Activated T-helper 1 cell treated with Interleukin-2 at 50 U/mL for 16 hours (primary cell): ENCODE measurements around the gene FILIP1L.
A peak's percentile ranks its signal among the peaks of the same experiment; 100 is the strongest.
"Not testable (repeated sequence)": the region's sequence is repeated elsewhere in the genome, so short reads cannot be mapped to it uniquely, and the experiment has no call there.

Experiments
- DNase-seq: peaks from one replicate; pipeline ENCODE4 v3.0.0-alpha.2; 2020; ENCODE audit warnings: low read depth

FILIP1L gene

DNA sequence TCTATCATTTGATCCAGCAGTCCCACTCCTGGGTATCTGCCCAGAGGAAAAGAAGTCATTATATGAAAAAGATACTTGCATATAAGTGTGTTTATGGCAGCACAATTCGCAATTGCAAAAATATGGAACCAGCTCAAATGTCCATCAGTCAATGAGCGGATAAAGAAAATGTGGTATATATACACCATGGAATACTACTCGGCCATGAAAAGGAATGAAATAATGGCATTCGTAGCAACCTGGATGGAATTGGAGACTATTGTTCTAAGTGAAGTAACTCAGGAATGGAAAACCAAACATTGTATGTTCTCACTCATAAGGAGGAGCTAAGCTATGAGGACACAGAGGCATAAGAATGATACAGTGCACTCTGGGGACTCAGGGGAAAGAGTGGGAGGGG, 272.4 kb downstream of the FILIP1L start:
- DNase-seq: not testable (repeated sequence)

DNA sequence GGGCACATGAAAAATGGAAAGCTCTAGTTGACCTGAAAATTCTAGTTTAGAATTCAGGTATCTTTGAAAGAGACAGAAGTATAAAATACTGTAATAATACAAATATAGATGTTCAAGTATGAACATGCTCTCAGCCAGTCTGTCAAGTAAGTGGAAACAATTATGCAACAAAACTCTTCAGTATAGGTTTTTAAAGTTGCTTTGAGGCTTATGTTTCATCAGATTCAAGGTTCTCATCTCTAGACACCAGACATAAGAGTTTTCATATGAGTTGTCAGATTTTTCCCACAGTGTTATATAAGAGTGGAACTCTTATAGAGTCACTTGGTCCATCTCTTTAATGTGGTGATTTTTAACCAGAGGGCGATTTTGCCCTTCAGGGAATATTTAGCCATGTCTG, 274.7 kb downstream of the FILIP1L start:
- no peak for DNase-seq

DNA sequence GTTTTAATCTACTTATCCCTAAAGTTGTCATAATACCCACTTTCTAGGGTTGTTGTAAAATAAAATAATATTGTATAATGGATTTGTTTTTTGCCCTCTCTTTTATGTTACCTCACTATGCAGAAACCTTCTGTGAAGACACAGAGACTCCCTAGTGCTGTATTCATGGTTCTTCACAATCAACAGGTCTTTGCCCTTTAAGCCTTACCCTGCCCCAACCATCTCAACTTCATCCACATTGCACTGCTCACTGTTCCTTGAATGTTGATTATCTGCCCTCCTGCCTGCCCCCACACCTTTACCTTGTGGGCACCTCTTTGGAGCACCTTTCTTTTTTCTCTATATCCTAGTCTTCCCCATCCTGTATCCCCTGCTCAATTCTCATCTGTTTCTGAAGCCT, 275.5 kb downstream of the FILIP1L start:
- DNase-seq: no peak

DNA sequence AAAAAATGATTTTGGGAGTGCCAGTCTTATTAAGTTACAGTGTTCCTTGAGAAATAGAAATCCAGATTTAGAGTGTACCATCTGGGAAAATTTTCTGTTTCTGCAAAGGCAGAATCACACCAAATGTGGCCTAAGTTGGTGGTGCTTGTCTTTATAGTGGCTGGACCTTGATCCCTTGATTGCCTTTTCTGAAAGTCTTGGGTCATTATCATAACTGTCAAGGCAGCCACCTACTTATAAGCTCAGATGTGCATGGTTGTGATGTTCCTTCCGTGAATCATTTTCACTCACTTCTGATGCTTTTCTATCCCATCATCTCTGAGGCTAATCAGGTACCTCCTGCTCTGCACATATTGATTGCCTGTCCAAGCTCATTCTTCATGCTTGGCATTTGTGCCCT, 276.6 kb downstream of the FILIP1L start:
- DNase-seq: no peak

DNA sequence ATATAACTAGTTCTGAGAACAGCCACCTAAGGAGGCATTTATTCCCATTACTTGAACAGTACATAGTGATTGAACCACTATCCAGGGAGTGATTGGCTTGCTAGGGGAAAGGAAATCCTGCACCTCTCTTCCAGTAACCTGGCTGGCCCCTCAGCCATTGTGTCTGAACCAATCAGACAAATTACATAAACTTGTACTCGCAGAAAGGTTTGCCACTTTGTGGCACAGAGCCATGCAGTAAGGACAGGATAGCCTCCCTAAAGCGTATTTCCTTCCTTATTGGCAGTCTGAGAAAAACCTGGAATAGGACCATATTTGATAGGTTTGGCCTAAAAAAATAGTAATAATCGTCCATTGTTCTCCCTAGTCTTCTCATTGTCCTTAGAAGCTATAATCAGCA, 277.6 kb downstream of the FILIP1L start:
- DNase-seq: no peak

DNA sequence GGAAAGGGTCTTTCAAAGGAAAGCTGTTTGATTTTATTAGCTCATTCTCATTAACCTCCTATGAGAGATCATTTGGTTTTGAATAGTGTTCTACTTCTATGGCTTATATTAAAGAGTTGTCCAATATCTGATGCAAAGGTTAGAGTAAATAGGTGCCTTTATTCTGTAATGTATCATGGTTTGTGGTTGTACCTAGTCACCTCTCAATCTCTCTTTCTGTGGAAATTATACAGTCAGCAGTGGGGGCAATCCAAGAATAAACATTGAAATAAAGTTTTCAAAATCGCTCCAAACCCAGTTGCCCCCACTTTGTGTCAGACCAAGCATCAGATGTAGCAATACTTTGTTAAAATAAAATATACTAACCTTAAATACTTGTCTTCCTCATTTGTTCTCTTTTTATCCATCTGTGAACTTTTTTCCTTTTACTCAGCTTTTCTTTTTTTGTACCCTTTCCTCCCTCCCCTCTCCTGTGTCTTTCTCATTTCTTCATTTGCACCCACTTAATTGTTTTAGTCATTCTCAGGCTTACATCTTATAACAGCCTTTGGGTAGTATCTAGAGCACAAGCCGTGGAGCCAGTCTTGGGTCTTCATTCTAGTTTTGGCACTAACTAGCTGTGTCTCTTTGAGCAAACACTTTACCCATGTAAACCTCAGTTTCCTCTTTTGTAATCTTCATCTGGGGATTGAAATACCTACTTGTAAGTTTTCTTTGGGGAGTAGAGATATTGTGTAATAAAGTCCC, 279.9 kb downstream of the FILIP1L start:
- DNase-seq: no peak

DNA sequence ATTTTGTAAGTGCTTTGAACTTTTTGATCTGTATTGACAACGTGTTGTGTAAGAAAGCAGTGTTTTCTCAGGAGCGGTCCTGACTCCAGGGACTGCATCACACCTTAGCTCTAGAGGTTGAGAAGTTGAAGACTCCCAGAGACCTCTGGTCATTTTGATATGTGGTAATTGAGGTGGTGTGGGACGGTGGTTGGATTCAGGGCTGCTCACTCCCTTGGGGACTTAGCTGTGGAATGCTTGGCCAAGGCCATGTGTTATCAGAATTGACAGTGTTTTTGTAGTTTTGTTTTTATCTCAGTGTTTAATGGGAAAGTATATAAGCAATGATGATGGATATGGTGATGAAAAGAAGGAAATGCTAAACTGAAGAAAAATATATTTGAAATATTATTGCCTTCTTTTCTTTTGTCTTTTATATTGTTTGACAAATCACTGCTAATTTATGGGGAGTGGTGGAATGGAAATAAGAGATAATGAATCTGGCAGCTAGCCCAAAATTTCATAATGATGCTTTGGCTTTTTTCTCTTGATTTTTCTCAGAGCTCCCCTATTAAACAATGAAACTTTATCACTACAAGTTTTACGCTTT, 280.6 kb downstream of the FILIP1L start:
- no peak for DNase-seq

DNA sequence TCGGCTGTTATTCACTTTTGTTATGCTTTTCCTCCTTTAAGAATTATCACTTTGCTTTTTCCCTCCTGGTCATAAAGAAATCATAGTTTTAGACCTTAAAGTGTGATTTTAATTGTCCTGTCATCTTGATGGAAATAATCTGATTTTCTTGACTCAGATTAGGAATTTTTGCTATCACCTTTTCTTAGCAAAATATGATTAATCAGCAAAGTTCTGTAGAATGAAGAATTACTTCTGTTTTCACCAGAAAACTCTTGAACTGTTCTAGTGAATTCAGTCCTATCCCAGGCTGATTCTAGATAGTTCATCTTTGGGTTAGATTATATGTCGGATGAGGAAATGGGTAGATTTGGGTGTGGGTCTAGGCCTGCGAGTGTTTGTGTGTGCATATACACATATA, 284.5 kb downstream of the FILIP1L start:
- DNase-seq: no peak

DNA sequence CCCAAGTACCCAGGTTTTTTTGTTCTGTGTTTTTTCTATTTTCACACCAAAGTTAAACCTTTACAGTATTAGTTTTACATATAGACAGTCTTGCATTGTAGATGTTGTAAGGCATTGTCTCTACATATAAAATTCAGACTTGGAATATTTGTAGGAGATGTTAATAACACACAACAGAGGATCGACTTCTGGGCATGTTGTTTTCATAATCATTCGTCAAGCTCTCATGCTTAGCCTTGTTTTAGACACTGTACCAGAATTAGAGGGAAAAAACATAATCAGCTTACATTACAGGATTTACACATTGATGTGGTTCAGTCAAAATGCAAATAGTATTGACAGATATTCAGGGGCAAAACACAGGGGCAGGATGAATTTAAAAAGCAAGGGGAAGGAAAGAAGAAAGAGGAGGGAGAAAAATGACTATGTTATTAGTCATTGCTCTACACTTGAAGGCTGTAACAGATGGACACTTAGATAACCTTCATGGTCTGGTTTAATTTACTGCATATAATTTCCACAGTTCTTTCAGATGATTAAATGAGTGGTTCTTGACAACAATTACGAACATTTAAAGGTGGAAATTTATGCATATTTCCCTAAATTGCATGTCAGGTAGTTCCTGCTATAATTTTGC, 289.2 kb downstream of the FILIP1L start:
- no peak for DNase-seq

DNA sequence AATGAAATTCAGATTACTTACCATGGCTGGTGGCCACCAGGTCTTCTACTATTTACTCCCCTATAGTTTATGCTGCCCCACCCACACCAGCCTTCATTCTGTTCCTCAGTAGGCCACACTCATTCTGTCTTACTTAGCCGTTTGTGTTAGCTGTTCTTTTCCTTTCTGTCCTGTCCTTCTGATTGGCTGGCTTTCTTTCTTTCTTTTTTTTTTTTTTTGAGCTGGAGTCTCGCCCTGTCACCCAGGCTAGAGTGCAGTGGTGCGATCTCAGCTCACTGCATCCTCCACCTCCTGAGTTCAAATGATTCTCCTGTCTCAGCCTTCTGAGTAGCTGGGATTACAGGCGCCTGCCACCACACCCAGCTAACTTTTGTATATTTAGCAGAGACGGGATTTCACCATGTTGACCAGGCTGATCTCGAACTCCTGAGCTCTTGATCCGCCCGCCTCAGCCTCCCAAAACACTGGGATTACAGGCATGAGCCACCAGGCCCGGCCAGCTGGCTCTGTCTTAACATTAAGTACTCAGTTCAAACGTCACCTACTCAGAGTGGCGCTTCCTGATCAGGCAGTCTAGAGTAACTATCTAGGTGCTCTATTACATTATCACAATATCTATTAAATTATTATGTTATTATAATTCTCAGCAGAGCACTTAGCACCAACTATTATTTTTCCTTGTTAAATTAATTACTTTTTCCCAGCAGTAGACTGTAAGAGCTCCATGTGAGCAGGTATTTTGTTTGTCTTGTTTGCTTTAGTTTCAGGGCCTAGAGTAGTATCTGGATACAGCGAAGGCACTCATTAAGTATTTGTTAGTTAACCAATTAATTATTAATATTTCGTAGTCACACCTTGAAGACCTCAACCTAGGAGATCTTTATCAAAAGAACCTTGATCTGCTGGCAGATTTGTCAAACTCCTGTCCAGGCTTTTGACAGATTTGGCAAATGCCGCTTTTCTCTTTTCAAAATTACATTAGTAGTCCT, 290.3 kb downstream of the FILIP1L start:
- no peak for DNase-seq

DNA sequence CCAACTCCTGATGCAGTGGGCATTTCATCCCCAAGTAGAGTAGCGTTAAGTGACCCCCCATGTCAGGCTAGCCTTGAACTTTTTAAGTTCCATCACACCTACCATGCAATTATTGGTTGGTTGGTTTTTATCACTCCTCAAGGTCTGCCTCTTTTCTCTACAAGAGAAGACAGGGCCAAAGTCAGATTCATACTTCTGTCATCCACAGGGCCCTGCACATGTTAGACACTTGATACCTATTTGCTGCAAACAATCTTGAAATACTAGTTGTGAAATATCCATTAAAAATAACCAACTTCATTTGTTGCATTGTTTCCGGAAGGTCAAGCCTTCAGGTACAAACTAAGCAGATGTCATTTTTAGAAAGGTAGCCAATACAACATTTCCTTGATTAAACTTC, 295.5 kb downstream of the FILIP1L start:
- DNase-seq: no peak

DNA sequence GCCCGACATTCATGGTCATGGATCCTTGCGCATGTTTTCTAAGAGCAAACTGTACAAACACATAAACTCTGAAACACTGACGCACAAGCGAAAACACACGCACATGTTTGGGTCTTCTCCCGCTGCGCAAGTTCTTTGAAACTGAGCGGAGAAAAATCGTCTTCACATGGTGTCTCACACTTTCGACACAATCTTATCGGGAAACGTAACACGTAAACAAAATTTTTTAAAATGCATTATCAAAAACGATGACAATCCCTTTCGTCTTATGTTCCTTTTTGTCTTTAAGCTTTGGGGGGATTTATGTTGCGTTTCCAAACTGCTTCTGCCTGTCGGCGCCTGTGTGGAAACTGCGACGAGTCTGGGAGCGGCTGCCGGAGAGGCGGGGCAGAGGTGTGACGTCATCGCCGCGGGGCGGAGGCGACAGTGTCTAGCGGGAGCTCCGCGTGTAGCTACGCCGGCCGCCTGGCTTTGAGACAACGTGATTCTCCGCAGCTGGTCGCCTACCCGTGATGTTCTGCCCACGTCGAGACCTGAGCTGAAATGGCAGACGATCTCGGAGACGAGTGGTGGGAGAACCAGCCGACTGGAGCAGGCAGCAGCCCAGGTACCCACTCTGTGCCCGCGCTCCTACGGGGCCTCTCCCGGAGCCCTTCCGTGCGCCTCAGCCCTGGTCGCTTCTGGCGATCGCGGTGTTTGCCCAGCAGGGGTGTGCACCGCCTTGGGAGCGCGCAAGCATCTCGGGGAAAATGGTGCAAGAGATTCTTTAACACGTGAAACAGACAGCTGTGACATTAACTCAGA, 296.7 kb downstream of the FILIP1L start, which contains the start of gene CMSS1:
Gene CMSS1 (plus strand): TSS at position 426 of the 804 bp plus-strand sequence.
- peak; percentile 91 for DNase-seq

DNA sequence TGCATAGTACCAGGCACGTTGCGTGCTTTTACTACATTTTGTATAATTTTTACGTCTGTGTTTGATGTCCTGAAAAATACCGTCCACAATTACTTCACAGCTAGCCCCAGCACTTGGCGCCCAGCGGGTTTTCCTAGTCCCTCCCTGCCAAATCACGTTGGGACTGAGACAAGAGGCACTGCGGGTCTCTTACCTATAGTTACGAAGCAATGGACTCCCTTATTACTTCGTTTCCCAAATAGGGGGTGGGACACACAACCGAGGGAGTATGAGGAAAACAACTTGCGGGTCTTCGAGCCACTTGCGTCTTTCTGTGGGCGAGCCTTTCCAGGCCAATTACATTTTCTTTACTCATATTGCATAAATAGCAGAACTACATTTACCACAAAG, 297.3 kb downstream of the FILIP1L start:
- peak; percentile 3 for DNase-seq

DNA sequence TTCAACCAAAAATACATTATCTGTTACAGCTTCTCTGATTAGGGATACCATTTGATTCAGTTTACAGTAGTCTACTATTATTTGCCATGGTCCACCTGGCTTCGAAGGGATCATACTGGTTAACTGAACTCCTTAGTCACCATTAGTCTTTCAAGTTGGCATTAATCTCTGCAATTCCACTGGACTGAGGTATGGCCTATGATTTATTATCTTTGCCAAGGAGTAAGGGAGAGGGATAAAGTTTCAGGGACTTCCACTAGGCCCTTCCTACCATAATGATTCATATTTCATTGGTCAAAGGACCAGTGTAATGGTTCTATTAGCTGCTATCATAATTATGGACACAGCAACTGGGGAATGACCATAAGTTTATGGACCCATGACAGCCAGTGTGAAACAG, 303.9 kb downstream of the FILIP1L start:
- DNase-seq: no peak

DNA sequence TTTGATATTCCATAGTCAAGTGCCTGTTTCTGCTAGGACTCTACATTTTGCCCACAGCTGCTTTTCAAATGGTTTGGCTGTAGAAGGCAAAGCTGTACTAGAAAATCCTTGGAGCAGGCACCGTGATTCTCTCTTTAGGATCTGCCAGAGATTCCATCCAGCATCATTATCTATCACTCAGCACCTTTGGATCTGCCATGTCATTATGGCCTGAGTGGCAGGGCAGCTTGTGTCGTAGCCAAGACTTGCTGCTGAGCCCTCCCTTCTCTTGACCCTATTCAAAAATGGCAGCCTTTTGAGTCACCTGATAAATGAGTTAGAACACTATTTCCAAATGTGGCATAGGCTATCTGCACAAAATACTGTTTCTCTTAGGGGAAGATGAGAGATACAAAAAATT, 304.7 kb downstream of the FILIP1L start:
- no peak for DNase-seq

DNA sequence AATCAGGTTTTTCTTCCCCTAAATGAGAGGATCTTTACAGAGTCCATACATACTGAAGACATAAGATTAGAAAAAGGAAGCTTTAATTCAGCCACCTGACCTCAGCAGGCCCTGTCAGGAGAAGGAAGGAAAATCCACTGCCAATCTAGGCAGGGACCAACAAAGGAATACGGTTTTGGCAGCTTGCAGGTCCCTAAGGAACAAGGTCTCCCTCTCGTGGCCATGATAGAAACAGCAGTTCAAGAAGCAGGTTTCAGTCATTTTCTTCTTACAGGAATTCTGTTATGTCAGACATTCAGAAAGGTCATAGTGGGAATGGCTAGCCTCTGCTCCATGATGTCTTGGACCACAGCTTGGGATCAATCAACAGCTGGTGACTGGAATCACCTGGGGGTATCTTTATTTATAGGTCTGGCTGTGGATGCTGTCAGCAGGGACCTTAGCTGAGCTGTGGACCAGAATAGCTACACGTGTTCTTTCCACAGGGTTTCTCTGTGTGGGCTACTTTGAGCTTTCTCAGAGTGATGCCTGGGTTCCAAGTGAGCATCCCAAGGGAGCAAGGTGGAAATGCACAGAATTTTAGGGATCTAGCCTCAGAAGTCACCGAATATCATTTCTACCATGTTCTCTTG, 306.0 kb downstream of the FILIP1L start:
- DNase-seq: no peak

DNA sequence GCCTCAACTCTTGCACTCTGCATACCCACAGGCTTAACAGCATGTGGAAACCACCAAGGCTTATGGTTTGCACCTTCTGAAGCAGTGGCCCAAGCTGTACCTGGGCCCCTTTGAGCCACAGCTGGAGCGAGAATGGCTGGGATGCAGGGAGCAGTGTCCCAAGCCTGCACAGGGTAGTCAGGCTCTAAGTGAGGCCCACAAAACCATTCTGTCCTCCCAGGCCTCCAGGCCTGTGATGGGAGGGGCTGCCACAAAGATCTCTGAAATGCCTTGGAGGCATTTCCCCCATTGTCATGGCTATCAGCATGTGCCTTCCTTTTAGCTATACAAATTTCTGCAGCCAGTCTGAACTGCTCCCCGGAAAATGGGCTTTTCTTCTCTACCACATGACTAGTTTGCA, 309.1 kb downstream of the FILIP1L start:
- no peak for DNase-seq

DNA sequence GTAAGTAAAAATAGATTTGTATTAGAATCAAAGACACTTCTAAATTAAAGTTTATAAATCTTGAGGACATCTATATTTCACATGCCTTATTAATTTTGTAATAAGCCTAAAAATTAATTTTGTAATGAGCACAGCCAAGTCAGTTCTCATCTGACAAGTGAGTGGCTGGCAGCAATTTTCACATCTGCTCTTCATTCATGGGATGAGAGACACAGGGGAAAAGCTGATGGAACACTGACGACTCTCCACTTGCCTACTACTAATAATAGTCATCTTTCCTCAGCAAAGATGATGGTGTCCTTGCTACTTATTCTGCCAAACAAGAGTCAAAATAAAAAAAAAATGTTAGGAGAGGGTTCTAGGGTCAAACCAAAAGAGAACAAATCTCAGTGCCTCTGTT, 311.0 kb downstream of the FILIP1L start:
- DNase-seq: no peak

DNA sequence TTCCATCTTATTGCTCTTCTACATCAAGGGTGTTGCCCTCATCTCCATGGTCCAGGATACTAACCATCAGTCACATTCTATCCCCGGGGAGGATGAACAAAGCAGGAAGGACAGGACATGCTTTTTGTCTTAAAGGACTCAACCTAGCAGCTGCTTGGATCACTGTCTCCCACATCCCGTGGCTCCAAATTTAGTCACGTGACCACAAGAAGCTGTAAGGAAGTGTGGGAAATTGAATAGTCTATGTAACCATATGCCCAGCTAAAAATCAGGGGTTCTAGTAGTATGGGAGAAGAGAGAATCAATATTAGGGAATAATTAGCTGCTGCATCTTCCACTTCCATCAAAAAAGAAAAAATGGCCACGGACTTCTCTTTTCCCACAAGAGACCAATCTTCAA, 314.9 kb downstream of the FILIP1L start:
- DNase-seq: no peak

DNA sequence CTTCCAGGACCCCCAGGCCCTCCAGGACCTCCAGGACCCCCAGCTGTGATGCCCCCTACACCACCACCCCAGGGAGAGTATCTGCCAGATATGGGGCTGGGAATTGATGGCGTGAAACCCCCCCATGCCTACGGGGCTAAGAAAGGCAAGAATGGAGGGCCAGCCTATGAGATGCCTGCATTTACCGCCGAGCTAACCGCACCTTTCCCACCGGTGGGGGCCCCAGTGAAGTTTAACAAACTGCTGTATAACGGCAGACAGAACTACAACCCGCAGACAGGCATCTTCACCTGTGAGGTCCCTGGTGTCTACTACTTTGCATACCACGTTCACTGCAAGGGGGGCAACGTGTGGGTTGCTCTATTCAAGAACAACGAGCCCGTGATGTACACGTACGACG, 318.7 kb downstream of the FILIP1L start:
- DNase-seq: no peak

DNA sequence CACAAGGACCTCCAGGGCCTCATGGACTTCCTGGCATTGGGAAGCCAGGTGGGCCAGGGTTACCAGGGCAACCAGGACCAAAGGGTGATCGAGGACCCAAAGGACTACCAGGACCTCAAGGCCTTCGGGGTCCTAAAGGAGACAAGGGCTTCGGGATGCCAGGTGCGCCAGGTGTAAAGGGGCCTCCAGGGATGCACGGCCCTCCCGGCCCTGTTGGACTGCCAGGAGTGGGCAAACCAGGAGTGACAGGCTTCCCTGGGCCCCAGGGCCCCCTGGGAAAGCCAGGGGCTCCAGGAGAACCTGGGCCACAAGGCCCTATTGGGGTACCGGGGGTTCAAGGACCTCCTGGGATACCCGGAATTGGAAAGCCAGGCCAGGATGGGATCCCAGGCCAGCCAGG, 319.8 kb downstream of the FILIP1L start:
- no peak for DNase-seq
